ENCODE results near the gene PSMD8.
A peak's percentile ranks its signal among the peaks of the same experiment; 100 is the strongest.

PSMD8 gene

GRCh38 chr19:38386971-38387549 is 12.7 kb downstream of the PSMD8 start:
- no peak for FAIRE-seq

GRCh38 chr19:38387550-38388348 is 13.4 kb downstream of the PSMD8 start, which contains the start of gene GGN:
Gene GGN, minus strand, starts transcription at chr19:38388034. Its CDS starts 773 bp downstream, at chr19:38387261.
- DNase-seq (ENCODE audit: insufficient read length, low spot score) (peak; percentile 91), FAIRE-seq (peak; percentile 85)

More at GRCh38 chr19:38386971-38387549, 12.7 kb downstream of the PSMD8 start:
- DNase-seq (ENCODE audit: insufficient read length, low spot score) = no peak

GRCh38 chr19:38388349-38389100 is 14.2 kb downstream of the PSMD8 start, which contains the start of gene SPRED3:
Gene SPRED3, plus strand, starts transcription at chr19:38388697. Its CDS starts 1,606 bp downstream, at chr19:38390303.
- no peak for FAIRE-seq
- DNase-seq (ENCODE audit: insufficient read length, low spot score) = peak; percentile 63

DNA sequence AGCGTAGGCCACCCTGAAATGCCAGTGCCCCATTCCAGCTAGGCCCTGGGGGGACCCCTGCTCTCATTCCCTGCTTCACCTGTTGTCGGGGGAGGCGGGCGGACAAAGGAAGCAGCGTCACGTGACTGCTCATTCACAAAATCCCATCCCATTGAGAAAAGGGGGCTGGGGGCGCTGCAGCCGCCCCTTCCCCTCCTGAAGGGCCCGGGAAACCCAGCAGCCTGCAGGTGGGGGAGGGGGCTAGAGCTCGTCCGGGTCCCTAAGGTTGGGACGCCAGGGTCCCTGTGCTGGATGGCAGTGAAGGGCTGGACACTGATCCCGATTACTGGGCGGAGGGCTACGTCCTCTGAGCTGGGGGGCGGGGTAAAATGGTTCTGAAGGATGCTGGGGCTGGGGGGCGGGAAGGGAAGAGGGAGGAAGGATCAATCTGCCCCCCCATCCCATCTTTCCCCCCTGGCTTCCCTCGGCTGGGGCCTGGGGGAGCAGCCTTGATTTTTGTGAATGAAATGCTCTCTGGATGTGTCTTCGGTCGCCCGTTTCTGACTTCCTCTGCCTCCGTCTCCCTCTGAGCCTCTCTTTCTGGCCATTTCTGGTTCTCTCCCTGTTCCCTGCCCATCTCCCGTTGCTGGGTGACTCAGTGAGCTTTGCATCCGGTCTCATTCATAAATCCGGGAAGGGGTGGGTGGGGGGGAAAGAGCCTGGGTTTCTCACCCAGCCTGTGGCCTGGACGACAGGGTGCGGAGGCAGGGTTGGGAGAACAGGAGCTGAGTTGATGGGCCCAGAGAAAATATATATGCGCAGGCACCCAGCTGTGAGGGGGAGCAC is 14.9 kb downstream of the PSMD8 start:
- FAIRE-seq (no peak), DNase-seq (ENCODE audit: insufficient read length, low spot score) (peak; percentile 81)

DNA sequence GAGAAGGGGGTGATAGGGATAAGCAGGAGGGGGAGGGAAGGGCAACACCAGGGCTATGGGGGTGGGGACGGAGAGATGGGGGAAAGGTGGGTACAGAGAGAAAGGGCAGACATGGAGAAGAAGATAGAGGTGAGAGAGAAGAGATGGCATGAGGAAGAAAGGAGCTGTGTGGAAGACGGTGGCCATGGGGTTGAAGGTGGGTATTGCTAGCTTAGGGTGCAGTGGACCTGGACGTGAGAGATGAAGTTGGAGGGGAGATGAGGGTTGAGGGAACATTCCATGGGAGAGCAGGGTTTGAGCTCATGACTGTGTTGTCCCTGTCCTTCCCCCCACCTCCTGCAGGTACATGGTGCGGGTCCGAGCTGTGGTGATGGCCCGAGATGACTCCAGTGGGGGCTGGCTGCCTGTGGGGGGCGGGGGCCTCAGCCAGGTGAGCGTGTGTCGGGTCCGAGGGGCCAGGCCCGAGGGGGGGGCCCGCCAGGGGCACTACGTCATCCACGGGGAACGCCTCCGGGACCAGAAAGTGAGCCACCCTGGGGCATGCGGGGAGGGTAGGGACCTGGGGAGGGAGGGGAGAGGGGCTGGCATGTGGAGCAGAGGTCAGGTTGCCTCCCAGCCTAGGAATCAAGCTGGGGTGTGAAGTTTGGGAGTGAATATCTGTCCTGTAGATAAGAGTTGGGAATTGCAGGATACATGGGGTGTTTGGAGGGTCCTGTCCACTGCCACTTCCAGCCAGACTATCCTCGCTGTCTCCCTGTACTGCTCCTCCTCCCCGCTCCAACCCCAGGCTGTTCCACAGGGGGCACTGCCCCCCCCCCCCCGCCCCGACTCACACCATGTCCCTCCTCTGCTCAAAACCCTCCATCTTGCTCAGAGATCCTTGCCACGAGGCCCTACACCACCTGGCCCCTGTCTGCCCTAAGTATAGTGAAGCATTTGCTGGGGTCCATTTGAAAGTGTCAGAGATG is 15.9 kb downstream of the PSMD8 start:
- DNase-seq (ENCODE audit: insufficient read length, low spot score) (no peak), FAIRE-seq (peak; percentile 48)

DNA sequence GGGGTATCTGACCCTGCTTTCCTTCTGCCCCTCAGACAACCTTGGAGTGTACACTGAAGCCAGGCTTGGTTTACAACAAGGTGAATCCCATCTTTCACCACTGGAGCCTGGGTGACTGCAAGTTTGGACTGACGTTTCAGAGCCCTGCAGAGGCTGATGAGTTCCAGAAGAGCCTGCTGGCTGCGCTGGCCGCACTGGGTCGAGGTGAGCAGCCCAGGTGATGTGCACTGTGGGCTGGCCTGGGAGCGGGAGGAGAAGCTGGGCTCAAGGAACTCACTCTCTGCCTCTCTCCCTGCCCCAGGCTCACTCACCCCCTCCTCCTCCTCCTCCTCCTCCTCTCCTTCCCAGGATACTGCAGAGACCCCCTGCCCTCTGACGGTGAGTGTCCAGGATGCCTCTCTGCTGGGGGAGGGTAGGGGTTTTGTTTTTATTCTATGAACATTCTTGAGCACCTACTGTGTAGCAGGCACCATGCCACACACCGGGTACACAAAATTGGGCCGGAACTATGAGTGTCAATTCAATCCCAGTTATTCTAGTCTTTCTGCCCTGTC is 17.6 kb downstream of the PSMD8 start:
- FAIRE-seq (no peak), DNase-seq (ENCODE audit: insufficient read length, low spot score) (no peak)

- FAIRE-seq = peak; percentile 36
- no peak for DNase-seq (ENCODE audit: insufficient read length, low spot score)
Measured at GRCh38 chr19:38392707-38393308, 18.4 kb downstream of the PSMD8 start.

- DNase-seq (ENCODE audit: insufficient read length, low spot score) (no peak), FAIRE-seq (no peak)
Measured at GRCh38 chr19:38394488-38394887, 20.1 kb downstream of the PSMD8 start.

GRCh38 chr19:38395381-38396114 is 21.2 kb downstream of the PSMD8 start:
- FAIRE-seq (no peak), DNase-seq (ENCODE audit: insufficient read length, low spot score) (no peak)

GRCh38 chr19:38399081-38399480 is 24.7 kb downstream of the PSMD8 start:
- no peak for DNase-seq (ENCODE audit: insufficient read length, low spot score)
- FAIRE-seq = no peak

- FAIRE-seq (no peak), DNase-seq (ENCODE audit: insufficient read length, low spot score) (no peak)
Measured at GRCh38 chr19:38399537-38399936, 25.2 kb downstream of the PSMD8 start.

DNA sequence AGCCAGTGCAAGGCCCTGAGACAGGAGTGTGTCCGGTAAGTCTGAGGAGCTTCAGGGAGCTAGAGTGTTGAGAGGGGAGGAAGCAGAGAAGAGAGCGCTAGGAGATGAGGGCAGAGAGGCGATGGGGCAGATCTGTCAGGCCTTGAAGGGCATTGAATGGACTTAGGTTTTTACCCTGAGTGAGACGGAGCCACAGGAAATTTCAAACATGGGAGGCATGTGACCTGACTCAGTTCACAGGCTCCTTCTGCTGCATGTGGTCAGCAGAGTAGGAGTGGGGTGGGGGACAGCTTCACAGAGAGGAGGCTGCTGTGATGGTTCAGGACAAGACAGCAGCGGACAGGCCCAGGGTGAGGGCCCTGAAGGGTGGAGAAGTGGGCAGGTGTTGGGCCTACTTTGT is 26.0 kb downstream of the PSMD8 start:
- FAIRE-seq = no peak
- DNase-seq (ENCODE audit: insufficient read length, low spot score) = no peak

DNA sequence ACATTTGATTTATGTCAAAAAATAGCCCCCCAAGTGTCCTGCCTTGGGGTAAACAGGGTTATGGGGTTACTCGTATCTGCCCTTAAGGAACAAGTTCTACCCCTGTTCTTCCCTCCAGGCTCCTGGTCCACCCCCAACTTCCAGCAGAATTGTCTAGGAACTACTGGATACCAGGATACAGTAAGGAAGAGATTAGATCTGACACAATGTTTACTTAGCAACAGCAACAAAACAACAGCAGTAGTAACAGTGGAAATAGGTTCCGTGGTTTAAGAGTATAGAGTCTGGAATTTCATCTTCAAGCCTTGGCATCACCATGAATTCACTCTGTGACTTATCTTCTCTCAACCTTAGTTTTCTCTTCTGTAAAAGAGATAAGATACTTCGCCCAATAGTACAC is 26.8 kb downstream of the PSMD8 start:
- DNase-seq (ENCODE audit: insufficient read length, low spot score) (no peak), FAIRE-seq (no peak)

- FAIRE-seq = no peak
- DNase-seq (ENCODE audit: insufficient read length, low spot score) = no peak
Measured at GRCh38 chr19:38402623-38402966, 28.2 kb downstream of the PSMD8 start.

- peak; percentile 80 for FAIRE-seq
- DNase-seq (ENCODE audit: insufficient read length, low spot score) = peak; percentile 98
Measured at GRCh38 chr19:38402967-38403674, 28.8 kb downstream of the PSMD8 start, which contains the start of gene FAM98C. Gene FAM98C, plus strand, starts transcription at chr19:38403093. Its CDS starts 61 bp downstream, at chr19:38403154.

GRCh38 chr19:38404858-38405257 is 30.5 kb downstream of the PSMD8 start:
- FAIRE-seq (no peak), DNase-seq (ENCODE audit: insufficient read length, low spot score) (no peak)

DNA sequence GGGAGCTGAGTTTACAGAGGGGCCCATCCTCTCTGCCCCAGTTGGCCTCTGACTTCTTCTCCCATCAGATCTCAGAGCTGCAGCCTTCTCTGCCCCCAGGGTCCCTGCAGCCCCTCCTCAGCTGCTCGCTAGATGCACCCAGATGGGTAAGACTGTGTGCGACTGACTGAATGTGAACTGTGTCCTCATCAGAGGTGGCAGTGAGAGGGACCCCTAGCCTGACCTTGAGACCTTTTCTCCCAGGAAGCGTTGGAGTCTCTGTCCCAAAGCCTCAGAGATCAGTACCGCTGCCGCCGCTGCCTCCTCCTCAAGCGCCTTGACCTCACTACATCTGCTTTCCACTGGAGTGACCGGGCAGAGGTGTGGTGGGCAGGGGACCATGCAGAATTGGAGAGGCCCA is 30.9 kb downstream of the PSMD8 start:
- no peak for DNase-seq (ENCODE audit: insufficient read length, low spot score)
- no peak for FAIRE-seq
